HG03025 (cell line): Measurements from ENCODE around the gene NCK2.

ENCODE experiments used
- ATAC-seq: cut with Tn5 transposase; IDR thresholded peaks from one replicate; pipeline ENCODE4 v1.9.1; 2021; ENCODE audit warnings: mild to moderate bottlenecking, moderate library complexity; ENCODE audit not compliant: unreplicated experiment, low FRiP score

Gene NCK2

DNA sequence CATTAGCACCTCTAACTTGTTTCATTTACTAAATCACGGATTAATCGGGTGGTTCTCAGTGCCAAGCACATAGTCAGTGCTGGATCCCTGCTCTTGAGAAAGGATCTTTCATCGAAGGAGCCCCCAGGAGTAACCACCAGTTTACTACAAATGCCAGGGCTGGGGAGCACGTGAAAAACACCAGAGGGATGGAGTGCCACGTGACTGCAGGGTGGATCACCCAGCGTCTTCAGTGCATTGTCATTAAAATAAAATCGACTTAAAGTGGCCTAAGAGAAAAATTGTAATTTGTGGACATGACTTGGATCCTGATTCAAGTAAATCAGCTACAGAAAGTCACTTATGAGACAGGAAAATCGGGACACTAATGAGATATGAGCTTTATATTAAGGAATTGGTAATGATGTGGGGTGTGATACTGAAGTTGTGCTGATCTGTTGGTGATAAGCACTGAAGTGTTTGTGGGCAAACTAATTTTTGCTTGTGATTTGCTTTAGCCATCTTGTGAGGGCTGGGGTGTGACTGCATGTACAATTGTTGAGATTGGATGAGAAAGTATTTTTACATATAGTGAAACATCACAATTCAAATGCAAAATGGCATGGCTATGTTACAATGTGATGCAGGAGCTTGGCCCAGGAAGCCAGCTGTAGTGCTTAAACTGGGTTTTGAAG lies 63.8 kb downstream of the NCK2 start:
- no peak for ATAC-seq

DNA sequence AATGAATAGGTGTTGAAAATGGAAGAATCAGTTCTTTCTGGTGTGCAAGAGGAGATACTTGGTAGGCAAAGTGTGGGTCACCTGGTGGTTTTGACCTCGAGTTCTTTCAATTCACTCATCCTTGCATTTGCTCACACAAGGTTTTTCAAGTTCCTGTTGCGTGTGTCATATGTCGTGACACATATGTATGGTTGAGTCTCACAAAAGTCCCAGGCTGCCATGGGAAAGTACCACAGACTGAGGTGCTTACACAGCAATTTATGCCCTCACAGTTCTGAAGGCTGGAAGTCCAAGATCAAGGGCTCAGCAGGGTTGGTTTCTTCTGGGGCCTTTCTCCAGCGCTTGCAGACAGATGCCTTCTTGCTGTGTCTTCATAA lies 64.4 kb downstream of the NCK2 start:
- peak; percentile 39 for ATAC-seq

- no peak for ATAC-seq
Observed at GRCh38 chr2:105809723-105810122, 65.0 kb downstream of the NCK2 start.

DNA sequence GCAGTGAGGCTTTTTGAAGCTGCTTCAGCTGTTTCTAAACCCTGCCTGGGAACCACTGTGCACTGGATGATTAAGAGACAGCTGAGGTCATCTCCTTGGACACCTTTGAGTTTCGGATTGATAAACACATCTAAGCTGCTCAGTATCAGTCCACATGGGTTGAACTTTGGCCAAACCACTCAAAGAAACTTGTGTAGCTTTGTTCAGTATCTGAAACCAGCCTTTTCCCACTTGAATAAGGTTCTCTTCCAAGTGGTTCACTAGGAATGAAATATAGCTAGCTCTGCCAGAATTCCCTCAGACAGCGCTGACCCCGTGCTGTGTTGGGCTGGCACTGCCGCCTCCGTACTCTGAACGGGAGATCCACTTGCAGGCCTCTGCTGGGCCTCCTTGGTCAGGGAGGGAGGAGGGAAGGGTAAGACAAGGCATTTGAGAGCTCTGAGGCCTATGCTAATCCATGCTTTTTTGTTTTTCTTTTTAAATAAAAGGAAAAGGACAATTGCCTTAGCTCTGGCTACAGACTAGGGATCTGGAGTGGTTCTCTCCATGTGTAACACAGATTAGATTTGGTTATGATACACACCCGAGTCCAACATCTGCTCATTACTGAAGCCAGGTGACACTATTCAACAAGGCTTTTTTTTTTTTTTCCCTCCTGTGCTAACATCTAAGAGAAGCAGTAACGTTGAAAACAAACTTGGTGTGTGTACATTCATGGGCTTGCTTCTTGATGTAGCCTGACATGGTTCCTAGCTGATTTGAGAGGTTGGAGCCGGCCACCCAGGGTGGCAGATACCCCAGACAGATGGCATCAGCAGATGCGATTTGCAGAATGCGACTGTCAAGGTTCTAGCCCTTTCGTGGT lies 67.7 kb downstream of the NCK2 start:
- peak; percentile 88 for ATAC-seq

DNA sequence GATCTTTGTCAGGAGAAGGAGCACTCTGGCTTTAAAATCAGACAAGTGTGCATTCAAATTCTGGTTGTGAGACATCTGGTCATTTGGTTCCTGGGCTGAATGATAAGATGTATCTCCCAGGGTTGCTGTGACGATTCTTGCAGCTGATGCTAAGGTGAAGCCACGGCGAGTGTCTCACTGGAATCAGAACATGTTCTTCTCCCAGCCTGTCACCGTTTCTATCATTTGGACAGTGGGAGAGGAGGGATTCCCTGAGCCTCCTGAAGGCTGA lies 68.3 kb downstream of the NCK2 start:
- ATAC-seq, result no peak

GRCh38 chr2:105813405-105813804 lies 68.7 kb downstream of the NCK2 start:
- no peak for ATAC-seq

DNA sequence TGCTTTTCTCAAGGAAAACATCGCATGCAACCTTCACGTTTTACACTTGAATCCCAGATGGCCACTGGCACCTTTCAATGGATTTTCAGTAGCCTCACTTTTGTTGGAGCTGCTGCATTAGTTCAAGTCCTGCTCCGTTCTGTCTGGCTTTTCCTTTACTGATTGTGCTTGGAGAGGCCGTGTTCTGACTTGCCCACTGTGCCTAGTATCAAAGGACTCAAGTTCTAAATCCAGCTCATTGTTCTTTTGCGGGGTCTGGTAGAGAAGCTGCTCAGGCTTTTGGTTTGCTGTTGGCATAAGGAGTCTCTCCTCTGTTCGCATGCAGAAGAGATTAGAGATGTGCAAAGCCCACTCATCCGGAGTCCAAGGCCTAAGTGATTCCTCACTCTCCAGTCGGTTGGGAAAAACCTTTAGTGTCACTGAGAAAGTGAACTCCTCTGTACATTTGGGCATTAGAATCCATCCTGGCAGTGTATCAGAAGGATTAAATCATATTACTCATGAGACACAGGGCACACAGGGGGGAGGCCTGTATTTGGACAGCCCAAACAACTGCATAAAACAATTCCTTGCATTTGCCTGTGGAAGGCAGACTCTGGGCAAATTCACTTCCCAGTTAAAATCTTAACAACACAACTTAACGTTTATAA lies 69.7 kb downstream of the NCK2 start:
- ATAC-seq, result no peak

DNA sequence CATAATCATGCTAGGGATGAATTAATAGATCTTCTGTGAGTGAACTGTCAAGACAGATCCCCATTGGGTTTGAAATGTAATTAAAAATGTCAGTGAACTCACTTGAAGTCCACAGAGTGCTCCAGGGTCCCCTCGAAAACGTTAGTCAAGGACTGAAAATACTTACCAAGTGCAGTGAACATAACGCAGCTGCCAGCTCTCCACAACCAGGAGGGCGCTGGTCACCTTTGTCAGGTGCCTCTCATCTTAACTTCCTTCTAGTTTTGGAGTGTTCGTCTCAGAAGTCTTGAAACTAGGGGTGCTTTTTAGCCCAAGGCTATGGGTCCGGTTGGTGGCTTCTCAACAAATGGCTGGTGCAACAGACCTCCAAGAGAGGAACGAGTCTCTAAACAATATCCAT lies 70.7 kb downstream of the NCK2 start:
- ATAC-seq, result no peak

DNA sequence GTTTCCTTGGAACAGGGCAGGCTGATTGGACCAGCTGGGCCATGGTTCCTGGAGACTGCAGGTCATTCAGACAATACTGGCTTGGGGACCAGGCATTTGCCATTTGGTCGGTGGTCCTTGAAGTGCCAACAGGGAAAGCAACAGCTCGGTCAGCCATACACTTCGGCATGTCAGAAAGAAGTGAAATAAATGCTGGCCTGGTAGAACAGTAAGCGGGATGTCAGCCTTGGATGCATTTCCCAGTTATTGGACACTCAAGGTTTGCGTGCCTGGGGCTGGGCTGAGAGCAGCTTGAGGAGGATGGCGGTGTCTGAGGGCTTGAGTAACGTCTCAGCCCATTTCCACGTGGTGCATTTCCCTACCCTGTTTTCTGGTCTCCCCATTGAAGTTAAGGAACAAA lies 75.4 kb downstream of the NCK2 start:
- no peak for ATAC-seq

DNA sequence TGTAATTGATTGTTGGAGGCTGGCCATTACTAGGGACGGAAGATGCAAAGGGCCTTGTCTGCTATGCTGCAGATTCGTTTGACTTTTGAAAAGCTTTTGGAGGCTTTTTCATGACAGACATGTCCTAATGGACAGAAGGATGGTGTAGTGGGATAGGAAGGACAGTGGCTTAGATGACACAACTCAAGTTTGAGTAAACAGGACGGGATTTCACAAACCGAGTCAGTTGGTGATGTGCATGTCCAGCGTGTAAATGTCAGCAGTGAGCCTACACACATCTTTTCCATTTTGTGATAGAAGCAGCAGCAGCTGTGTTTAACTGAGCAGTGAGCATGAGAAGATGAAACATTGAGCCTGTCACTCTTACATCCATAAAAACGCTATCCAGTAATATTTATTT lies 76.0 kb downstream of the NCK2 start:
- ATAC-seq, result no peak

GRCh38 chr2:105821428-105822125 lies 76.9 kb downstream of the NCK2 start:
- no peak for ATAC-seq

DNA sequence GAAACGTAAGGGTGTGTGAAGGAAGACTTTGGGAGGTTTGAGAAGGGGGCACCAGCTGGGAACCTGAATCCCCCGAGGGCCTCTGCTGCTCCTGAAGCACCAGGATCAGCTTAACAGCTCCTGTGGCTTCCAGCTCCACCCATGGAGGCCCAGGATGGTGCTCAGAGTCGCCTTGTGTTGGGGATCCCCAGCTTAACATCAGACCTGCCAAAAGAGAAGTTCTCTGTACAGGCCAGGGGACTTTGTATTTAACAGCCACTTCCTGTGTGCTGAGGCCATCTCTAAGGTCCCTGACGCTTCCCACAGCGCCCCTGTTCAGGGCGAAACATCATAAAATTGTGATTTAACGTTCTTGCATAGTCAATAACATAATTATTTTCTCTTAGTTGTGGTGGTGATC lies 77.5 kb downstream of the NCK2 start:
- ATAC-seq, result peak; percentile 76

DNA sequence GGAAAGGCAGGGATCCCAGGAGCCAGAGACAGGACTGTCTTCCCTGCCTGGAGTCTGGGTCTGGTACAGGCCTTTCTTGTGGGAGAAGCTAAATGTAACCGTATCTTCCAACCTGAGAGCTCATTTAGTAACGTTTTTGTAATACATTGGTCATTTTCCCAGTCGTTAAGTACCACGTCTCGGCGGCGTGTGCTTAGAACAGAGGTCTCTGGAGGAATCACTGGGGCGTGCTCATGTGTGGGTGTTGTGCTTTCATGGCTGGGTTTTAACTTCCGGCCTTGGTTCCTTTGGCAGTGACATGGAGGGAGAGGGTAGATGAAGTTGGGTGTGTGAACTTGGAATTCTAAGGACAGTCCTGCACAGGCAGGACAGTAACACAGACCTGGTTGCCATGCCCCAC lies 79.7 kb downstream of the NCK2 start:
- ATAC-seq, result no peak

GRCh38 chr2:105827351-105828096 lies 82.8 kb downstream of the NCK2 start:
- ATAC-seq, result no peak

DNA sequence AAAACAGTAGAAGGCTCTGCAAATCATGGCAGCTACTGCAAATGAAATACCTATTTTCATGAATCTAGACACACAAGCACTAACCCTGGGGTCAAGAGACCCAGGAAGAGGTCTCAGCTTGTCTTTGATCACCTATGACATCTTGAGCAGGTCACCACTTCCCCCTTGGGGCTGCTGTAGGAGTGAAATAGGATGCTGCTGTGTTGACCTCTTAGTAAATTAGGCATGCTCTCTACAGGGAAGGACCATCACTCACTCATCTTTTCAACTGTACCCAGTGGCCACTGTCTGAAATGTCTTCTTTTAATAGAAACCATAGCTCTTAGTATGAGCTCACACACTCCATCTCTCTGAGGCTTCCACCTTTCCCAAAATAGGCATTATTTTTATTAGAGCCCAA lies 83.8 kb downstream of the NCK2 start:
- no peak for ATAC-seq

DNA sequence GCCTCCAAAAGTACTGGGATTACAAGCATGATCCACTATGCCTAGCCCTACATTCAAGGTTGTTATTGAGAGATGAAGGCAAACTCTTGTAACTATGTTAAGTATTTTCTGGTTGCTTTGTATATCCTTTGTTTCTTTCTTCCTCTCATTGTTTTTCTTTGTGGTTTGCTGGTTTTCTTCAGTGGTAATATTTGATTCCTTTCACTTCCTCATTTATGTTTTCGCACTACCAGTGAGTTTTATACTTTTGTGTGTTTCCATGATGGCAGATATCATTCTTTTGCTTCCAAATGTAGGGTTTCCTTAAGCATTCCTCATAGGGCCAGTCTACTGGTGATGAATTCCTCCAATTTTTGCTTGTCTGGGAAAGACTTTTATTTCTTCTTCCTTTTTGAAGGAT lies 90.2 kb downstream of the NCK2 start:
- peak; percentile 62 for ATAC-seq

- no peak for ATAC-seq
Observed at GRCh38 chr2:105836341-105836740, 91.6 kb downstream of the NCK2 start.

DNA sequence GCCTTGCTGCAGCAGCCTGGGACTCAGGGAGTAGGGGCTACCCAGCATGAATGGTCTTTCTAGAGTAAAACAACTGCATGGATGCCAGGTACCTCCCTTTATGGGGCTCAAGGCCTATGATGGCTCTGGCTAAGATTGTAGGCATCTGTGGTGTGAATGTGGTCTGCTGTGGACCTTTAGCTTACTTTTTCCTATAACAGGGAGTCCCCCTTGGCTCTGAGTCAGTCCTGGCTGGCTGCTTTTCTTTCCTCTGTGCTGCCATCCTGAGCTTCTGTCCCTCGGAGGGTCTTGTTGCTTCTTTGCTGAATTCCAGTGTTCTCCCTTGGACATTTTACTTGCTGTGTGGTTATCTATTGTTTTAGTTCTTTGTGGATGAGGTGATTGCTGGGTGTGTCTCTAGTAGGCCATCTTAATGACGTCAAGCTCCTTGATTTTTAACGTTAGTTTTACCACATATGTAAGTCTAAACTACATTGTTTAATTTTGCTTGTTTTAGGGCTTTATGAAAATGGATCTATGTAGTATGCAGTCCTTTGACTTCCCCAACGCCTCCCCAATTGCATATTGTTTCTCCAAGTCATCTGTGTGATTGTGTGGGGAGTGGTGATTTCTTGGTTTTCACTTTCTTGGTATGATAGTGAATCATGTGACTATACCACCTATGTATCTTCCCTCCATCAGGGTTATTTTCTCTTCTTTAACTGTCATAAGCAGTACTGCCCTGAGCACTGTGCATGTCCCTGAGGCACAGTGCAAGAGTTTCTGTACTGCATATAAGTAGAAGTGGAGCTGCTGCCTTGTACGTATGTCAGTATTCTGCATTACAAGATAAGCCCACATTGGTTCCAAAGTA lies 92.4 kb downstream of the NCK2 start:
- no peak for ATAC-seq

GRCh38 chr2:105839793-105840192 lies 95.1 kb downstream of the NCK2 start:
- no peak for ATAC-seq

- ATAC-seq, result no peak
Observed at GRCh38 chr2:105840933-105841332, 96.2 kb downstream of the NCK2 start.
